Right lobe of liver (tissue), 4 donors: Measurements from ENCODE around the gene MFRP.

Experiments
- POLR2A ChIP-seq: fragments of 450-650 bp; IDR thresholded peaks from one replicate; pipeline ENCODE4 v1.6.1; 2017; ENCODE audit warnings: antibody characterized with exemption, mild to moderate bottlenecking
- TF ChIP-seq, protein P1 (sequence below), 4 donors: fragments of 200-600 bp in 3 of 4; fragments of 450-650 bp in 1 of 4; IDR thresholded peaks; one replicate each; pipeline versions ENCODE4 v1.5.1 to v1.8.0; 2016 to 2022; ENCODE audit warnings: antibody characterized with exemption in 4 of 4, mild to moderate bottlenecking in 2 of 4
- donor health status: DM: no; HTN: no; CAD: no.
- donor health status: DM: no; HTN: no; CAD: no.
- donor health status: DM: no; HTN: yes; CAD: no.

DNA sequence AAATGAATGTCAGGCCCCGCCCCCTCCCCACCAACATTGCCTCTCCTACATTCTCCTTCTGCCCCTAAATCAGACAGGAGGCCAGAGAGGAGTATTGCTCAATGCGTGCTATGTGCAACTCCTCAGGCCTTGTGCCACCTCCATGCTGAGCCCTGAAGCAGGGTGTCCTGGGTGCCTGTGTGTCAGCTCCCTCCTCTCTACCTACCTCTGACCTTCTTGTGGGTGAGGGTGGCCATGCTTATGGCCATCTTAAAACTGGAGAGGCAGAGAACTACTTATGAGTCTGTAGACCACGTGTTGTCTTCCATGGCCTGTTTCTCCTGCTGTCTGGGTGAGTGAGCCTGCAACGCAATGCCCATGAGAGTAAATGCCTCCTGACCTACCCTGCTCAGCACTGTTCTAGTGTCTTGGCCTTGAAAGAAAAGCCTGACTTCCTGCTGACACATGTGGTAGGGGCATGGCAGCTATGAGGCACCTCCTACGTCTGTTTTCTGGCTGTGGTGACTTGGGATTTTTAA, 40.1 kb downstream of the MFRP start:
- TF ChIP-seq, protein P1, sequence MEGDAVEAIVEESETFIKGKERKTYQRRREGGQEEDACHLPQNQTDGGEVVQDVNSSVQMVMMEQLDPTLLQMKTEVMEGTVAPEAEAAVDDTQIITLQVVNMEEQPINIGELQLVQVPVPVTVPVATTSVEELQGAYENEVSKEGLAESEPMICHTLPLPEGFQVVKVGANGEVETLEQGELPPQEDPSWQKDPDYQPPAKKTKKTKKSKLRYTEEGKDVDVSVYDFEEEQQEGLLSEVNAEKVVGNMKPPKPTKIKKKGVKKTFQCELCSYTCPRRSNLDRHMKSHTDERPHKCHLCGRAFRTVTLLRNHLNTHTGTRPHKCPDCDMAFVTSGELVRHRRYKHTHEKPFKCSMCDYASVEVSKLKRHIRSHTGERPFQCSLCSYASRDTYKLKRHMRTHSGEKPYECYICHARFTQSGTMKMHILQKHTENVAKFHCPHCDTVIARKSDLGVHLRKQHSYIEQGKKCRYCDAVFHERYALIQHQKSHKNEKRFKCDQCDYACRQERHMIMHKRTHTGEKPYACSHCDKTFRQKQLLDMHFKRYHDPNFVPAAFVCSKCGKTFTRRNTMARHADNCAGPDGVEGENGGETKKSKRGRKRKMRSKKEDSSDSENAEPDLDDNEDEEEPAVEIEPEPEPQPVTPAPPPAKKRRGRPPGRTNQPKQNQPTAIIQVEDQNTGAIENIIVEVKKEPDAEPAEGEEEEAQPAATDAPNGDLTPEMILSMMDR (IDR thresholded peaks at IDR 0.05), result no peak
- no peak for TF ChIP-seq POLR2A
